Smooth muscle cell (in vitro differentiated cells): Measurements from ENCODE around the gene CREB5. TPM values are rescaled to one million over a fixed set of nuclear protein-coding genes. Genes with fewer than 3 reads are reported as not detected.

ENCODE experiments used
- DNase-seq: peaks from one replicate; lab custom pipeline; 2025; ENCODE audit not compliant: unreplicated experiment; lab: John Stamatoyannopoulos, UW
- H2AFZ ChIP-seq: fragments of 200-600 bp; sonication (generic); 2 replicates; pipeline ENCODE4 v1.6.0; 2016; ENCODE audit warnings: antibody characterized with exemption, low read depth, mild to moderate bottlenecking
- H3F3A ChIP-seq: fragments of 200-600 bp; sonication (generic); 2 replicates; pipeline ENCODE4 v1.6.0; 2017; ENCODE audit warnings: antibody characterized with exemption, low read depth
- H3K27ac ChIP-seq: fragments of 200-600 bp; sonication (generic); 2 replicates; pipeline ENCODE4 v1.5.1; 2016; ENCODE audit warnings: low read depth, mild to moderate bottlenecking
- H3K27me3 ChIP-seq: fragments of 200-600 bp; sonication (generic); 2 replicates; pipeline ENCODE4 v1.6.1; 2016; ENCODE audit warnings: low read depth, mild to moderate bottlenecking
- H3K36me3 ChIP-seq: fragments of 200-600 bp; sonication (generic); 2 replicates; pipeline ENCODE4 v1.5.1; 2016; ENCODE audit warnings: low read depth
- H3K4me1 ChIP-seq: fragments of 200-600 bp; sonication (generic); 2 replicates; pipeline ENCODE4 v1.5.1; 2016; ENCODE audit warnings: low read depth
- H3K4me2 ChIP-seq: fragments of 200-600 bp; sonication (generic); 2 replicates; pipeline ENCODE4 v1.6.0; 2016; ENCODE audit warnings: mild to moderate bottlenecking
- H3K4me3 ChIP-seq: fragments of 200-600 bp; sonication (generic); 2 replicates; pipeline ENCODE4 v1.5.1; 2016; ENCODE audit warnings: mild to moderate bottlenecking
- H3K79me2 ChIP-seq: fragments of 200-600 bp; sonication (generic); 2 replicates; pipeline ENCODE4 v1.6.0; 2016; ENCODE audit warnings: low read depth, mild to moderate bottlenecking
- H3K9ac ChIP-seq: fragments of 200-600 bp; sonication (generic); 2 replicates; pipeline ENCODE4 v1.6.0; 2016; ENCODE audit warnings: low read depth
- H3K9me3 ChIP-seq: fragments of 200-600 bp; sonication (generic); replicated peaks from 2 replicates; pipeline ENCODE4 v1.5.1; 2016; ENCODE audit warnings: low read depth
- H4K20me1 ChIP-seq: fragments of 200-600 bp; sonication (generic); 2 replicates; pipeline ENCODE4 v1.6.0; 2016; ENCODE audit warnings: low read depth
- CTCF ChIP-seq: fragments of 200-600 bp; sonication (generic); IDR thresholded peaks from 2 replicates; pipeline ENCODE4 v1.5.1; 2017; ENCODE audit warnings: borderline replicate concordance, mild to moderate bottlenecking, antibody characterized with exemption; ENCODE audit not compliant: insufficient read depth, poor library complexity, severe bottlenecking
- WGBS: methylation state at CpG from one replicate; pipeline ENCODE4 v1.1.7; 2016; ENCODE audit warnings: low lambda C conversion rate; 5-methylcytosine and 5-hydroxymethylcytosine counted together
- polyA plus RNA-seq: library from polyadenylated mRNA; unstranded; fragments of >200 nt; fragmentation: Nextera tagmentation; extraction: Ambion mirVana; gene quantifications from 2 replicates; pipeline ENCODE4 v1.2.1, GENCODE V29; 2016
- total RNA-seq: library from RNA; depleted of rRNA; stranded (reverse); fragments of >200 nt; gene quantifications from 2 replicates; pipeline ENCODE4 v1.2.3, GENCODE V29; 2014

The CREB5 gene
- total and polyA plus RNA-seq, 2 experiments from 2014 or later: 6.2 to 18.2 TPM

DNA sequence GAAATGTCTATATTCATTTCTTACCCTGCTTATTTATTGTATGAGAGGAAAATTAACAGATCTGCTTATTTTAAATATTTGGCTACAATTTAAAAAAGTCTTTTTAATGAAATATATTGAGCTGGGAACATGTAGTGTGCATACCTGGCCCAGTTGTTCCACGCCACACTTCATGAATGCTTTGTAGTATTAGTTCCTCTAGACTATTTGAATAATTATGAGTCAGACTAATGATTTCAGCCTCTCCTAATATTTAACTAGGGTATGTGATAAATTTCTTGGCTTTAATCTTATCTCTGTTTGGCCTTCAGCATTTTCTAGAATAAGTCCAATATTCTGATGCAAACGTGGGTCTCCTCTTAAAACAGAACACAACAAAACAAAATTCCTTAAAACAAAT lies 226.6 kb downstream of the CREB5 start:
- no peaks in the 10 kb centered on the region for H3F3A ChIP-seq
- no peak overlapping the region for H3K4me2 ChIP-seq
- 88% methylated on average over 2 of the region's 2 CpGs for WGBS
- H3K27me3 ChIP-seq: no peaks in the 10 kb centered on the region
- no peak overlapping the region for H3K9ac ChIP-seq
- H3K9me3 ChIP-seq: no peaks in the 10 kb centered on the region
- no peak for DNase-seq
- H3K4me3 ChIP-seq: no peak overlapping the region
- H3K79me2 ChIP-seq: no peaks in the 10 kb centered on the region
- H2AFZ ChIP-seq: no peak overlapping the region
- TF ChIP-seq CTCF: no peak
- H3K4me1 ChIP-seq: no peaks in the 10 kb centered on the region
- H3K27ac ChIP-seq: no peak overlapping the region
- H3K36me3 ChIP-seq: no peaks in the 10 kb centered on the region
- H4K20me1 ChIP-seq: no peaks in the 10 kb centered on the region

GRCh38 chr7:28640001-28640400 lies 227.7 kb downstream of the CREB5 start:
- H3K9me3 ChIP-seq: no peaks in the 10 kb centered on the region
- no peak overlapping the region for H3K27ac ChIP-seq
- no peaks in the 10 kb centered on the region for H3K79me2 ChIP-seq
- no peak overlapping the region for H3K9ac ChIP-seq
- H3K36me3 ChIP-seq: no peaks in the 10 kb centered on the region
- H3K4me3 ChIP-seq: no peak overlapping the region
- no peak overlapping the region for H2AFZ ChIP-seq
- 79% methylated on average over 2 of the region's 2 CpGs for WGBS
- no peaks in the 10 kb centered on the region for H4K20me1 ChIP-seq
- H3K4me2 ChIP-seq: no peak overlapping the region
- H3K4me1 ChIP-seq: no peaks in the 10 kb centered on the region
- H3F3A ChIP-seq: no peaks in the 10 kb centered on the region
- no peak for DNase-seq
- no peaks in the 10 kb centered on the region for H3K27me3 ChIP-seq
- TF ChIP-seq CTCF: no peak

DNA sequence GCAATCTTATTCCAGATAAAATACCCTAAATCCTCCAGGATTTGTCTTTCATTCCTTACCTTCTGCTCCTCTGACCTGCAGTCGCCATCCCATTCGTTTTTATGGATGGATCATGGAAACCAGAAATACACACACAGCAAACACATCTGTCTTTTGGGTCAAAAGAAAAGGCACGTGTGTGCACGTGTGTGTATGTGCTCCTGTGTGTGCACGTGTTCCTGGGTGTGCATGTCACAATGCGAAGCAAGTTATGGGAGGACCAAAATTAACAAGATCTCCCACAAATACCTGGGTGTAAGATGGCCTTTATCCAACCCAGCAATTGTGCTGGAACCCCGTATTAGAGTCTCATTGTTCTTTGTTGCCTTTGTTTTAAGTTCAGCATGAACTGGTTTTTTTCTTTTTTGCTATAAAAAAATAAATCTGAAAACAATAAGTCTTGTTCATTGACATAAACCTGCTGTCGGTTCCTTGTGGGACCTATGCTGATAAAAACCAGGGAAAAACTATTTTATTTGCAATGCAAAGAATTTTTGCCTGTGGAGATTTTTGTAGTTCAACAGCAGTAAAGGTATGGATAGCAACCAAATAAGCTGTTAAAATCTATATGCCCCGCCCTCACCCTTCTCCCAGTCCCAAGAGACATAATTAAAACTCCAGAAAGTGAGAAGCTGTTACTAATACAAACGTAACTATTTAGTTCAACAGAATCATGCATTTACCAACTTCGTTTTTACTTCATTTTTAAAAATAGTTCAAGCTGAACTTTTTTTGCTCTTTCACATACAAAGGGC lies 229.6 kb downstream of the CREB5 start:
- Histone ChIP-seq H3K9ac (no peak overlapping the region), H3K4me2 (no peak overlapping the region), H3K27me3 (no peaks in the 10 kb centered on the region), H3K9me3 (no peaks in the 10 kb centered on the region), H4K20me1 (no peaks in the 10 kb centered on the region), H3K79me2 (no peaks in the 10 kb centered on the region), H3K4me3 (no peak overlapping the region), H2AFZ (no peak overlapping the region), H3F3A (no peaks in the 10 kb centered on the region), H3K27ac (no peak overlapping the region), H3K4me1 (no peaks in the 10 kb centered on the region), H3K36me3 (no peaks in the 10 kb centered on the region)
- no peak for DNase-seq
- WGBS: 88% methylated on average over 11 of the region's 11 CpGs
- no peak for TF ChIP-seq CTCF

- H3K4me2 ChIP-seq: no peak overlapping the region
- TF ChIP-seq CTCF: no peak
- no peaks in the 10 kb centered on the region for H3F3A ChIP-seq
- no peaks in the 10 kb centered on the region for H3K27me3 ChIP-seq
- no peaks in the 10 kb centered on the region for H3K4me1 ChIP-seq
- H3K27ac ChIP-seq: no peak overlapping the region
- no peaks in the 10 kb centered on the region for H3K9me3 ChIP-seq
- no peaks in the 10 kb centered on the region for H3K36me3 ChIP-seq
- no peak overlapping the region for H3K9ac ChIP-seq
- no peak overlapping the region for H3K4me3 ChIP-seq
- 71% methylated on average over 1 of the region's 1 CpG for WGBS
- DNase-seq: no peak
- H3K79me2 ChIP-seq: no peaks in the 10 kb centered on the region
- H2AFZ ChIP-seq: no peak overlapping the region
- no peaks in the 10 kb centered on the region for H4K20me1 ChIP-seq
Measured at GRCh38 chr7:28643188-28643569, 230.9 kb downstream of the CREB5 start.
